H1 (cell line): Measurements from ENCODE around the gene ZSWIM7. TPM values are rescaled to one million over a fixed set of nuclear protein-coding genes. Genes with fewer than 3 reads are reported as not detected.

Experiments used
- CTCF ChIA-PET: fragments of 300-600 bp; sonication (Branson Sonifier 250); formaldehyde crosslinking; loops from one replicate; lab custom pipeline; 2021; ENCODE audit not compliant: partially characterized antibody; lab: Charles Lee
- POLR2A ChIA-PET: fragments of 300-600 bp; sonication (Branson Sonifier 250); formaldehyde crosslinking; loops from one replicate; lab custom pipeline; 2021; ENCODE audit warnings: inconsistent platforms; ENCODE audit not compliant: partially characterized antibody; lab: Charles Lee
- DNase-seq, 2 experiments: peaks; one replicate each; pipeline versions ENCODE4 v3.0.0 to v3.0.0-alpha.2; 2010 to 2022; ENCODE audit warnings: low spot score in 2 of 2, low read depth in 1 of 2, mixed read lengths in 1 of 2
- FAIRE-seq: peaks from 2 replicates; lab custom pipeline; 2011; peaks lifted over from hg19 to GRCh38; lab: Jason Lieb, UNC
- H2AFZ ChIP-seq: 2 replicates; pipeline ENCODE4 v1.8.1; 2012; ENCODE audit warnings: low read length, inconsistent platforms
- H2AK5ac ChIP-seq: 2 replicates; pipeline ENCODE4 v1.6.1; 2013; ENCODE audit warnings: low read depth, low read length
- H2BK120ac ChIP-seq: replicated peaks from 2 replicates; pipeline ENCODE3; 2013; ENCODE audit warnings: low read depth, low read length, inconsistent platforms
- H2BK12ac ChIP-seq: 2 replicates; pipeline ENCODE4 v1.6.1; 2013; ENCODE audit warnings: low read depth, low read length
- H2BK15ac ChIP-seq: 2 replicates; pipeline ENCODE4 v1.6.1; 2013; ENCODE audit warnings: low read length
- H2BK20ac ChIP-seq: 2 replicates; pipeline ENCODE4 v1.6.1; 2013; ENCODE audit warnings: low read length
- H2BK5ac ChIP-seq: 2 replicates; pipeline ENCODE4 v1.6.1; 2013; ENCODE audit warnings: low read depth, low read length
- H3K14ac ChIP-seq: 2 replicates; pipeline ENCODE4 v1.6.1; 2013; ENCODE audit warnings: inconsistent platforms; ENCODE audit not compliant: insufficient read length
- H3K18ac ChIP-seq: 2 replicates; pipeline ENCODE4 v1.6.1; 2013; ENCODE audit warnings: low read length; ENCODE audit errors: extremely low read depth
- H3K23ac ChIP-seq: 2 replicates; pipeline ENCODE4 v1.6.1; 2013; ENCODE audit warnings: inconsistent platforms; ENCODE audit not compliant: insufficient read length
- H3K23me2 ChIP-seq: 2 replicates; pipeline ENCODE4 v1.6.1; 2013; ENCODE audit warnings: low read depth, low read length
- H3K27ac ChIP-seq: 2 replicates; pipeline ENCODE4 v1.6.1; 2011; ENCODE audit warnings: low read depth, low read length, inconsistent platforms
- H3K27me3 ChIP-seq, 4 experiments: replicated peaks in 1 of 4; 1 replicate in 1 of 4; 2 replicates in 3 of 4; pipeline versions ENCODE4 v1.6.1 to v1.8.1; 2011 to 2013; ENCODE audit warnings: low read length in 3 of 4, mild to moderate bottlenecking in 3 of 4, inconsistent platforms in 2 of 4, mixed read lengths in 2 of 4, moderate library complexity in 1 of 4; ENCODE audit not compliant: control insufficient read depth in 3 of 4, insufficient read depth in 3 of 4; ENCODE audit errors: extremely low read depth in 1 of 4
- H3K36me3 ChIP-seq, 4 experiments: 2 replicates each; pipeline versions ENCODE4 v1.6.1 to v1.8.1; 2011 to 2013; ENCODE audit warnings: mild to moderate bottlenecking in 4 of 4, low read length in 3 of 4, moderate library complexity in 2 of 4, control low read depth in 1 of 4, inconsistent platforms in 1 of 4; ENCODE audit not compliant: insufficient read depth in 4 of 4, control insufficient read depth in 2 of 4
- H3K4ac ChIP-seq: replicated peaks from 2 replicates; pipeline ENCODE3; 2013; ENCODE audit warnings: low read length, low read depth, mixed read lengths, inconsistent platforms; ENCODE audit not compliant: insufficient read length
- H3K4me1 ChIP-seq, 4 experiments: replicated peaks in 1 of 4; 1 replicate in 1 of 4; 2 replicates in 3 of 4; pipeline versions ENCODE4 v1.6.1 to v1.8.1; 2011 to 2013; ENCODE audit warnings: low read length in 3 of 4, inconsistent platforms in 2 of 4, mixed read lengths in 1 of 4; ENCODE audit not compliant: insufficient read depth in 4 of 4, control insufficient read depth in 3 of 4
- H3K4me2 ChIP-seq, 2 experiments: 2 replicates each; pipeline versions ENCODE4 v1.6.1 to v1.8.1; 2011 to 2013; ENCODE audit warnings: low read depth in 2 of 2, low read length in 2 of 2, control low read depth in 1 of 2, inconsistent platforms in 1 of 2, mild to moderate bottlenecking in 1 of 2; ENCODE audit not compliant: insufficient read depth in 1 of 2
- H3K4me3 ChIP-seq, 4 experiments: fragments of 200-600, 300-600 bp in 1 of 4; sonication (generic), shearing (Covaris generic), sonication (Bioruptor Twin) in 1 of 4; 2 replicates each; pipeline versions ENCODE4 v1.5.1 to v1.8.1; 2011 to 2016; ENCODE audit warnings: low read length in 4 of 4, low read depth in 3 of 4, control low read depth in 2 of 4, inconsistent platforms in 2 of 4, mild to moderate bottlenecking in 2 of 4, mixed read lengths in 1 of 4, moderate library complexity in 1 of 4; ENCODE audit not compliant: insufficient read depth in 2 of 4; ENCODE audit errors: extremely low read depth in 1 of 4
- H3K56ac ChIP-seq: replicated peaks from 2 replicates; pipeline ENCODE3; 2013; ENCODE audit warnings: low read depth, mild to moderate bottlenecking, mixed read lengths, low read length, inconsistent platforms; ENCODE audit not compliant: insufficient read length
- H3K79me1 ChIP-seq: 2 replicates; pipeline ENCODE4 v1.6.1; 2013; ENCODE audit warnings: low read depth, low read length, control low read depth
- H3K79me2 ChIP-seq, 2 experiments: 2 replicates each; pipeline versions ENCODE4 v1.6.1 to v1.8.1; 2012 to 2013; ENCODE audit warnings: low read length in 2 of 2, mild to moderate bottlenecking in 2 of 2, inconsistent platforms in 1 of 2; ENCODE audit not compliant: insufficient read depth in 2 of 2, control insufficient read depth in 1 of 2
- H3K9ac ChIP-seq, 4 experiments: replicated peaks in 1 of 4; 1 replicate in 1 of 4; 2 replicates in 3 of 4; pipeline versions ENCODE4 v1.6.1 to v1.8.1; 2011 to 2013; ENCODE audit warnings: low read depth in 3 of 4, low read length in 3 of 4, control low read depth in 2 of 4, mild to moderate bottlenecking in 2 of 4, moderate library complexity in 2 of 4, inconsistent platforms in 1 of 4; ENCODE audit errors: extremely low read depth in 1 of 4
- H3K9me3 ChIP-seq, 2 experiments: 2 replicates each; pipeline versions ENCODE4 v1.6.1 to v1.8.1; 2012 to 2013; ENCODE audit warnings: mild to moderate bottlenecking in 2 of 2, moderate library complexity in 2 of 2, control low read depth in 1 of 2, inconsistent platforms in 1 of 2, low read depth in 1 of 2, low read length in 1 of 2, mixed read lengths in 1 of 2; ENCODE audit not compliant: insufficient read depth in 2 of 2
- H4K20me1 ChIP-seq, 2 experiments: replicated peaks in 1 of 2; 2 replicates each; pipeline versions ENCODE3 to v1.8.1; 2011 to 2013; ENCODE audit warnings: inconsistent platforms in 2 of 2, low read length in 2 of 2, mild to moderate bottlenecking in 1 of 2; ENCODE audit not compliant: insufficient read depth in 2 of 2, control insufficient read depth in 1 of 2
- H4K5ac ChIP-seq: 2 replicates; pipeline ENCODE4 v1.6.1; 2013; ENCODE audit warnings: low read length, low read depth, mixed read lengths, inconsistent platforms; ENCODE audit not compliant: insufficient read length
- H4K8ac ChIP-seq: 2 replicates; pipeline ENCODE4 v1.8.0; 2013; ENCODE audit warnings: mild to moderate bottlenecking, moderate library complexity, low read length, inconsistent platforms; ENCODE audit not compliant: insufficient read depth; ENCODE audit errors: extremely low read depth
- H4K91ac ChIP-seq: replicated peaks from 2 replicates; pipeline ENCODE3; 2013; ENCODE audit warnings: low read length, mixed read lengths, inconsistent platforms; ENCODE audit not compliant: insufficient read length
- ASH2L ChIP-seq: fragments of 200-600, 300-600 bp; sonication (generic); IDR thresholded peaks from one replicate; pipeline ENCODE4 v1.7.1; 2017; ENCODE audit warnings: low read length
- CHD2 ChIP-seq: IDR thresholded peaks from 2 replicates; pipeline ENCODE4 v1.6.1; 2012; ENCODE audit warnings: low read length, improper control_type of control experiment
- JUND ChIP-seq: IDR thresholded peaks from 2 replicates; pipeline ENCODE4 v1.6.1; 2011; ENCODE audit warnings: mild to moderate bottlenecking, improper control_type of control experiment, low read length
- KDM4A ChIP-seq: IDR thresholded peaks from one replicate; pipeline ENCODE4 v1.7.1; 2012; ENCODE audit warnings: low read depth, mild to moderate bottlenecking, moderate library complexity, low read length, inconsistent platforms; ENCODE audit not compliant: severe bottlenecking
- MAFK ChIP-seq: IDR thresholded peaks from 2 replicates; pipeline ENCODE4 v1.6.1; 2012; ENCODE audit warnings: low read depth, mild to moderate bottlenecking, improper control_type of control experiment, low read length
- NRF1 ChIP-seq: IDR thresholded peaks from 2 replicates; pipeline ENCODE4 v1.6.1; 2011; ENCODE audit warnings: mild to moderate bottlenecking, low read depth, low read length, improper control_type of control experiment
- RBBP5 ChIP-seq: IDR thresholded peaks from 2 replicates; pipeline ENCODE4 v1.7.1; 2012; ENCODE audit warnings: low read depth, mild to moderate bottlenecking, inconsistent platforms, low read length, moderate library complexity, borderline replicate concordance
- SIN3A ChIP-seq, 2 experiments: IDR thresholded peaks in 1 of 2; conservative IDR thresholded peaks in 1 of 2; 2 replicates each; pipeline ENCODE4 v1.6.1; 2011 to 2012; ENCODE audit warnings: low read length in 2 of 2, improper control_type of control experiment in 1 of 2, low read depth in 1 of 2, mild to moderate bottlenecking in 1 of 2
- SP1 ChIP-seq: IDR thresholded peaks from 2 replicates; pipeline ENCODE4 v1.6.1; 2011; ENCODE audit warnings: low read depth, low read length
- SRF ChIP-seq: IDR thresholded peaks from 2 replicates; pipeline ENCODE4 v1.6.1; 2011; ENCODE audit warnings: mild to moderate bottlenecking, low read depth, low read length, moderate library complexity
- TAF7 ChIP-seq: optimal IDR thresholded peaks from 2 replicates; pipeline ENCODE3; 2011; ENCODE audit warnings: low read depth, mild to moderate bottlenecking, inconsistent platforms, low read length, moderate library complexity, borderline replicate concordance
- WGBS, 2 experiments: shearing (Covaris generic) in 1 of 2; methylation state at CpG; one replicate each; pipeline versions ENCODE4 v1.1.6 to v1.1.7; 2013 to 2015; ENCODE audit warnings: low lambda C conversion rate in 2 of 2, mixed read lengths in 2 of 2, inconsistent platforms in 1 of 2, low coverage in 1 of 2, missing lambda C conversion rate in 1 of 2; ENCODE audit not compliant: insufficient replicate concordance in 2 of 2, insufficient coverage in 1 of 2, insufficient read length in 1 of 2; ENCODE audit errors: extremely low coverage in 1 of 2, missing lambda C conversion rate in 1 of 2; 5-methylcytosine and 5-hydroxymethylcytosine counted together
- polyA plus RNA-seq, 7 experiments: library from polyadenylated mRNA; depleted of rRNA in 3 of 7; stranded (reverse) in 5 of 7; unstranded in 2 of 7; fragments of >200 nt in 5 of 7; fragments of 200-250 nt in 2 of 7; gene quantifications; 1 replicate in 5 of 7; 2 replicates in 1 of 7; 4 replicates in 1 of 7; pipeline versions ENCODE4 v1.2.1 to v1.2.3, GENCODE V29; 2011 to 2013; ENCODE audit warnings: missing spikeins in 2 of 7, mixed read lengths in 2 of 7
- total RNA-seq: library from RNA; stranded (reverse); fragmentation: NEBNext Ultra II Directional; extraction: Animal tissue kit (Norgen Biotek cat#: 25700); gene quantifications from 2 replicates; pipeline ENCODE4 v1.2.1, GENCODE V29; 2021
- TF ChIP-seq, protein P1 (sequence below), 3 experiments: IDR thresholded peaks; 1 replicate in 2 of 3; 2 replicates in 1 of 3; pipeline versions ENCODE4 v1.5.1 to v1.6.1; 2011; ENCODE audit warnings: low read length in 3 of 3, mild to moderate bottlenecking in 3 of 3, inconsistent platforms in 2 of 3, low read depth in 1 of 3, moderate library complexity in 1 of 3; ENCODE audit not compliant: insufficient read depth in 1 of 3; ENCODE audit errors: control extremely low read depth in 1 of 3

The ZSWIM7 gene
- total and polyA plus RNA-seq, 2 of the 8 experiments (the other 6 are each of a cell fraction or from before 2014, with no cell fraction given): 39.3 to 57.7 TPM

DNA sequence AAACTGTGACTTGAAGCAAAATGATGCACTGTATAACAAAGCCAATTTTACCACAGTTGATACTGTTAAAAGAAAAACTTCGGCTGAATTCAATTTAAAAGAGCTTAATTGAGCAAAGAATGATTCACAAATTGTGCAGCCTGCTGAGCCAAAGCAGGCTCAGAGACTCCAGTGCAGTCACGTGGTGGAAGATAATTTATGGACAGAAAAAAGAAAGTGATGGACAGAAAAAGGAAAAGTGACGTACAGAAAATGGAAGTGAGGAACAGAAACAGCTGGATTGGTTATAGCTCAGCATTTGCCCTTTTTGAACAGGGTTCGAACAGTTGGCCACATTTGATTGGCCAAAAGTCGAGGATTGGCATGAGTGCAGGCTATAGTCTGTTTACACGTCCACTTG is 25.7 kb downstream of the ZSWIM7 start:
- Histone ChIP-seq H3K4me2 (no peak overlapping the region), H3K79me1 (no peaks in the 10 kb centered on the region), H3K18ac (no peak overlapping the region), H2BK15ac (no peak overlapping the region), H3K14ac (no peak overlapping the region), H3K27ac (no peak overlapping the region), H3K23ac (no peak overlapping the region), H3K9me3 (no peaks in the 10 kb centered on the region), H3K79me2 (no peaks in the 10 kb centered on the region), H3K27me3 (no peaks in the 10 kb centered on the region), H4K91ac (no peak overlapping the region), H2BK120ac (no peak overlapping the region), H2AFZ (no peak overlapping the region), H3K9ac (no peak overlapping the region), H3K56ac (no peak overlapping the region), H4K20me1 (peaks cover 0 to 2% of the 10 kb centered on the region in 2 experiments), H3K4me3 (no peak overlapping the region), H3K4me1 (peaks cover 0 to 7% (median 2%) of the 10 kb centered on the region in 4 experiments; a peak in 4 of 7 replicates), H2BK5ac (no peak overlapping the region), H3K4ac (no peak overlapping the region), H3K36me3 (peaks cover 0 to 18% (median 8%) of the 10 kb centered on the region in 4 experiments; a peak in 5 of 8 replicates), H4K5ac (no peak overlapping the region), H2BK12ac (no peak overlapping the region), H3K23me2 (no peaks in the 10 kb centered on the region), H4K8ac (no peak overlapping the region), H2BK20ac (no peak overlapping the region), H2AK5ac (no peak overlapping the region)
- no peak for FAIRE-seq
- ChIA-PET CTCF (interaction anchor here (0.6 to 0.8 kb wide), 2 partner anchors 15 to 27 kb away, joined by 3 to 4 read pairs; no protein-coding TSS in a partner anchor), POLR2A (interaction anchor here (2.1 kb wide), 1 partner anchor 30 kb away, joined by 5 read pairs; no protein-coding TSS in a partner anchor)
- 94% methylated on average over 6 of the region's 6 CpGs; no CpG with 5 or more reads in 1 of the 2 experiments for WGBS, 2 experiments
- DNase-seq: no peak
- TF ChIP-seq SP1 (no peak), SRF (no peak), KDM4A (no peak), JUND (no peak), ASH2L (no peak), MAFK (no peak), NRF1 (no peak), CHD2 (no peak), RBBP5 (no peak), SIN3A (conservative IDR thresholded peaks at IDR 0.05 in 1 of 2, IDR thresholded peaks at IDR 0.05 in 1 of 2; ENCODE audit: low read depth in 1 of 2, low read length in 2 of 2) (no peak), TAF7 (no peak)
- TF ChIP-seq, protein P1, sequence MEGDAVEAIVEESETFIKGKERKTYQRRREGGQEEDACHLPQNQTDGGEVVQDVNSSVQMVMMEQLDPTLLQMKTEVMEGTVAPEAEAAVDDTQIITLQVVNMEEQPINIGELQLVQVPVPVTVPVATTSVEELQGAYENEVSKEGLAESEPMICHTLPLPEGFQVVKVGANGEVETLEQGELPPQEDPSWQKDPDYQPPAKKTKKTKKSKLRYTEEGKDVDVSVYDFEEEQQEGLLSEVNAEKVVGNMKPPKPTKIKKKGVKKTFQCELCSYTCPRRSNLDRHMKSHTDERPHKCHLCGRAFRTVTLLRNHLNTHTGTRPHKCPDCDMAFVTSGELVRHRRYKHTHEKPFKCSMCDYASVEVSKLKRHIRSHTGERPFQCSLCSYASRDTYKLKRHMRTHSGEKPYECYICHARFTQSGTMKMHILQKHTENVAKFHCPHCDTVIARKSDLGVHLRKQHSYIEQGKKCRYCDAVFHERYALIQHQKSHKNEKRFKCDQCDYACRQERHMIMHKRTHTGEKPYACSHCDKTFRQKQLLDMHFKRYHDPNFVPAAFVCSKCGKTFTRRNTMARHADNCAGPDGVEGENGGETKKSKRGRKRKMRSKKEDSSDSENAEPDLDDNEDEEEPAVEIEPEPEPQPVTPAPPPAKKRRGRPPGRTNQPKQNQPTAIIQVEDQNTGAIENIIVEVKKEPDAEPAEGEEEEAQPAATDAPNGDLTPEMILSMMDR (IDR thresholded peaks at IDR 0.05; ENCODE audit: control extremely low read depth in 1 of 3, insufficient read depth in 1 of 3, low read depth in 1 of 3, low read length in 3 of 3): no peak
